Measurements from ENCODE around the gene WDR87. TPM values are rescaled to one million over a fixed set of nuclear protein-coding genes. Genes with fewer than 3 reads are reported as not detected.

The WDR87 gene
- total and polyA plus RNA-seq, 2 donors (not counting 3 experiments of a cell fraction or from before 2014, with no cell fraction given): not detected

DNA sequence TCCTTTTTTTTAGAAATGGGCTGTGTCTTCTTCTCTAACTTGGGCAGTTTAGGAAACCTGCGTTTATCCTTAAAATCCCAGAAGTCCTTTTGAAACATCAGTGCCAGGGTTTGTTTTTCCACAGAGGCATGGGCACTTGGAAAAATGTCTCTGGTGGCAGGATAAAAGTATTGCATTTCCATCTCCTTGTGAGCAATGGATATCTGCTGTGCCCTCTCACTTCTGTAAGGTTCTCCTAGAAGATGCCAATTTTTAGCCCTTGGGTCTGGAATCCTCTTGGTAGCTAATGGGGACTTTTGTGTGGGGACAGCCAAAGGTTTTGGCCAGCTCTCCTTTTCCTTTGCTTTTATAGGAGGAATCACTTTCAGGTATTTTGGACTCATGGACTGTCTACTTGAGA is 21.0 kb downstream of the WDR87 start:
- H2AFZ ChIP-seq (ENCODE audit: low read depth, low read length): no peak overlapping the region
- no peaks in the 10 kb centered on the region for H3K79me2 ChIP-seq (ENCODE audit: control insufficient read depth, insufficient read depth, low read length)
- no peaks in the 10 kb centered on the region for H3K9me1 ChIP-seq (replicated peaks; ENCODE audit: control insufficient read depth, extremely low read depth, insufficient read depth, low read length)
- no peak overlapping the region for H3K27ac ChIP-seq (ENCODE audit: insufficient read depth, low read depth, low read length)
- intact Hi-C loops (cut with micrococcal nuclease) (no loop called here), dilution Hi-C loops (cut with MboI; ENCODE audit: extremely low pct_ligation_motif_present, low sequenced_read_pairs) (no loop called here)
- H3K4me1 ChIP-seq (ENCODE audit: control insufficient read depth, extremely low read depth, insufficient read depth, low read length): no peaks in the 10 kb centered on the region
- CTCF ChIA-PET: interaction anchor here (1.4 kb wide), 1 partner anchor 17 kb away, joined by 3 read pairs; no protein-coding TSS in a partner anchor
- TF ChIP-seq POLR2AphosphoS5 (IDR thresholded peaks at IDR 0.05; ENCODE audit: insufficient read depth, low read depth, low read length): no peak
- TF ChIP-seq EZH2 (IDR thresholded peaks at IDR 0.05; ENCODE audit: borderline replicate concordance, low read depth, low read length, severe bottlenecking): no peak
- TF ChIP-seq GATA2 (IDR thresholded peaks at IDR 0.05; ENCODE audit: insufficient read depth, insufficient read length, low read depth, low read length): no peak
- no peak for TF ChIP-seq MYC (IDR thresholded peaks at IDR 0.05; ENCODE audit: low read depth, low read length)
- no peak overlapping the region for H3K9ac ChIP-seq (replicated peaks; ENCODE audit: extremely low read depth, insufficient read depth, low read length)
- POLR2A ChIA-PET: no interaction called here
- H3K4me2 ChIP-seq (ENCODE audit: insufficient read depth, low read length): no peak overlapping the region
- H4K20me1 ChIP-seq (replicated peaks; ENCODE audit: control insufficient read depth, extremely low read depth, insufficient read depth, low read length): no peaks in the 10 kb centered on the region
- no peak for DNase-seq (ENCODE audit: low read depth, low spot score)
- no TSS peak for BruUV-seq (replicated peaks)
- H3K27me3 ChIP-seq (ENCODE audit: control insufficient read depth in 2 of 2, insufficient read depth in 2 of 2, low read length in 2 of 2): peaks cover 7 to 15% of the 10 kb centered on the region in 2 experiments
- no peak overlapping the region for H3K4me3 ChIP-seq (replicated peaks in 1 of 3; ENCODE audit: insufficient read depth in 1 of 3, low read depth in 1 of 3, low read length in 3 of 3)
- H3K9me3 ChIP-seq (replicated peaks; ENCODE audit: control insufficient read depth, insufficient read depth, low read length): no peaks in the 10 kb centered on the region
- H3K36me3 ChIP-seq (ENCODE audit: control insufficient read depth in 2 of 2, extremely low read depth in 1 of 2, insufficient read depth in 2 of 2, low read length in 2 of 2): no peaks in the 10 kb centered on the region
- no peak for FAIRE-seq

DNA sequence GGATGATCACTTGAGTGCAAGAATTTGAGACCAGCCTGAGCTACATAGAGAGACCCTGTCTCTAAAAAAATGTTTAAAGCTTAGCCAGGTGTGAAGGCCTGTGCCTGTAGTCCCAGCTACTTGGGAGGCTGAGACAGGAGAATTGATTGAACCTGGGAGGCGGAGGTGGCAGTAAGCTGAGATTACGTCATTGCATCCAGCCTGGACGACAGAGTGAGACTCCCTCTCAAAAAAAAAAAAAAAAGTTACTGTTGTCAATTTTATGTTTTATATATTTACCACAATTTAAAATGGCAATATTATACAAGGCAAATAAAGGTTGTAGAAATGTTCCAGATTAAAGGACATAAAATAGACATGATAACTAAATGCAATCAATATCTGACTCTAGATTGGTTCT is 29.2 kb downstream of the WDR87 start:
- Histone ChIP-seq H3K27me3 (ENCODE audit: control insufficient read depth in 2 of 2, insufficient read depth in 2 of 2, low read length in 2 of 2) (no peaks in the 10 kb centered on the region), H3K4me2 (ENCODE audit: insufficient read depth, low read length) (no peak overlapping the region), H3K9me1 (replicated peaks; ENCODE audit: control insufficient read depth, extremely low read depth, insufficient read depth, low read length) (no peaks in the 10 kb centered on the region), H2AFZ (ENCODE audit: low read depth, low read length) (no peak overlapping the region), H3K9ac (replicated peaks; ENCODE audit: extremely low read depth, insufficient read depth, low read length) (no peak overlapping the region), H3K27ac (ENCODE audit: insufficient read depth, low read depth, low read length) (no peak overlapping the region), H3K4me3 (replicated peaks in 1 of 3; ENCODE audit: insufficient read depth in 1 of 3, low read depth in 1 of 3, low read length in 3 of 3) (no peak overlapping the region), H3K79me2 (ENCODE audit: control insufficient read depth, insufficient read depth, low read length) (no peaks in the 10 kb centered on the region), H3K4me1 (ENCODE audit: control insufficient read depth, extremely low read depth, insufficient read depth, low read length) (no peaks in the 10 kb centered on the region), H3K9me3 (replicated peaks; ENCODE audit: control insufficient read depth, insufficient read depth, low read length) (no peaks in the 10 kb centered on the region), H3K36me3 (ENCODE audit: control insufficient read depth in 2 of 2, extremely low read depth in 1 of 2, insufficient read depth in 2 of 2, low read length in 2 of 2) (no peaks in the 10 kb centered on the region), H4K20me1 (replicated peaks; ENCODE audit: control insufficient read depth, extremely low read depth, insufficient read depth, low read length) (no peaks in the 10 kb centered on the region)
- ChIA-PET CTCF (no interaction called here), POLR2A (no interaction called here)
- no peak for FAIRE-seq
- dilution Hi-C loops (cut with MboI; ENCODE audit: extremely low pct_ligation_motif_present, low sequenced_read_pairs): no loop called here
- no peak for DNase-seq (ENCODE audit: low read depth, low spot score)
- intact Hi-C loops (cut with micrococcal nuclease): no loop called here
- no TSS peak for BruUV-seq (replicated peaks)
- no peak for TF ChIP-seq EZH2 (IDR thresholded peaks at IDR 0.05; ENCODE audit: borderline replicate concordance, low read depth, low read length, severe bottlenecking)
- TF ChIP-seq, protein P1, sequence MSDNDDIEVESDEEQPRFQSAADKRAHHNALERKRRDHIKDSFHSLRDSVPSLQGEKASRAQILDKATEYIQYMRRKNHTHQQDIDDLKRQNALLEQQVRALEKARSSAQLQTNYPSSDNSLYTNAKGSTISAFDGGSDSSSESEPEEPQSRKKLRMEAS (IDR thresholded peaks at IDR 0.05; ENCODE audit: insufficient read depth, insufficient read length): no peak
- TF ChIP-seq MYC (IDR thresholded peaks at IDR 0.05; ENCODE audit: low read depth, low read length): no peak
- TF ChIP-seq JUN (IDR thresholded peaks at IDR 0.05; ENCODE audit: borderline replicate concordance, insufficient read depth, insufficient read length, low read depth): no peak
- no peak for TF ChIP-seq FOS (IDR thresholded peaks at IDR 0.05; ENCODE audit: borderline replicate concordance, insufficient read depth, low read length)
- TF ChIP-seq, protein P2, sequence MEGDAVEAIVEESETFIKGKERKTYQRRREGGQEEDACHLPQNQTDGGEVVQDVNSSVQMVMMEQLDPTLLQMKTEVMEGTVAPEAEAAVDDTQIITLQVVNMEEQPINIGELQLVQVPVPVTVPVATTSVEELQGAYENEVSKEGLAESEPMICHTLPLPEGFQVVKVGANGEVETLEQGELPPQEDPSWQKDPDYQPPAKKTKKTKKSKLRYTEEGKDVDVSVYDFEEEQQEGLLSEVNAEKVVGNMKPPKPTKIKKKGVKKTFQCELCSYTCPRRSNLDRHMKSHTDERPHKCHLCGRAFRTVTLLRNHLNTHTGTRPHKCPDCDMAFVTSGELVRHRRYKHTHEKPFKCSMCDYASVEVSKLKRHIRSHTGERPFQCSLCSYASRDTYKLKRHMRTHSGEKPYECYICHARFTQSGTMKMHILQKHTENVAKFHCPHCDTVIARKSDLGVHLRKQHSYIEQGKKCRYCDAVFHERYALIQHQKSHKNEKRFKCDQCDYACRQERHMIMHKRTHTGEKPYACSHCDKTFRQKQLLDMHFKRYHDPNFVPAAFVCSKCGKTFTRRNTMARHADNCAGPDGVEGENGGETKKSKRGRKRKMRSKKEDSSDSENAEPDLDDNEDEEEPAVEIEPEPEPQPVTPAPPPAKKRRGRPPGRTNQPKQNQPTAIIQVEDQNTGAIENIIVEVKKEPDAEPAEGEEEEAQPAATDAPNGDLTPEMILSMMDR (IDR thresholded peaks at IDR 0.05; ENCODE audit: extremely low read depth in 1 of 2, insufficient read depth in 1 of 2, low read depth in 1 of 2, low read length in 2 of 2): no peak
- TF ChIP-seq POLR2AphosphoS5 (IDR thresholded peaks at IDR 0.05; ENCODE audit: insufficient read depth, low read depth, low read length): no peak
- TF ChIP-seq GATA2 (IDR thresholded peaks at IDR 0.05; ENCODE audit: insufficient read depth, insufficient read length, low read depth, low read length): no peak
- no peak for TF ChIP-seq POLR2A (IDR thresholded peaks at IDR 0.05; ENCODE audit: low read depth, low read length)

All from endothelial cell of umbilical vein (primary cell).